ENCODE data around the gene OBSCN. TPM values are rescaled to one million over a fixed set of nuclear protein-coding genes. Genes with fewer than 3 reads are reported as not detected.
"Not testable (repeated sequence)": the region's sequence is repeated elsewhere in the genome, so short reads cannot be mapped to it uniquely, and the experiment has no call there.

The OBSCN gene
- total RNA-seq, 1 donor from 2014 or later = 1.5 TPM

GRCh38 chr1:228249513-228250305, 41.9 kb downstream of the OBSCN start:
- no peak for DNase-seq (ENCODE audit: extremely low read depth, low read depth, low spot score)

GRCh38 chr1:228252476-228252875, 44.6 kb downstream of the OBSCN start:
- not testable (repeated sequence) for DNase-seq (ENCODE audit: extremely low read depth, low read depth, low spot score)

- DNase-seq (ENCODE audit: extremely low read depth, low read depth, low spot score) = no peak
Observed at GRCh38 chr1:228256626-228257375, 49.0 kb downstream of the OBSCN start.

GRCh38 chr1:228258486-228258885, 50.6 kb downstream of the OBSCN start:
- no peak for DNase-seq (ENCODE audit: extremely low read depth, low read depth, low spot score)

GRCh38 chr1:228259368-228259894, 51.6 kb downstream of the OBSCN start:
- DNase-seq (ENCODE audit: extremely low read depth, low read depth, low spot score) = no peak

GRCh38 chr1:228259951-228260350, 52.1 kb downstream of the OBSCN start:
- no peak for DNase-seq (ENCODE audit: extremely low read depth, low read depth, low spot score)

GRCh38 chr1:228261706-228262105, 53.9 kb downstream of the OBSCN start:
- no peak for DNase-seq (ENCODE audit: extremely low read depth, low read depth, low spot score)

- no peak for DNase-seq (ENCODE audit: extremely low read depth, low read depth, low spot score)
Observed at GRCh38 chr1:228262475-228262874, 54.6 kb downstream of the OBSCN start.

GRCh38 chr1:228263636-228264035, 55.8 kb downstream of the OBSCN start:
- DNase-seq (ENCODE audit: extremely low read depth, low read depth, low spot score) = no peak

- DNase-seq (ENCODE audit: extremely low read depth, low read depth, low spot score) = no peak
Observed at GRCh38 chr1:228264090-228264829, 56.4 kb downstream of the OBSCN start.

- no peak for DNase-seq (ENCODE audit: extremely low read depth, low read depth, low spot score)
Observed at GRCh38 chr1:228265167-228265566, 57.3 kb downstream of the OBSCN start.

- DNase-seq (ENCODE audit: extremely low read depth, low read depth, low spot score) = no peak
Observed at GRCh38 chr1:228267962-228268880, 60.4 kb downstream of the OBSCN start.

- no peak for DNase-seq (ENCODE audit: extremely low read depth, low read depth, low spot score)
Observed at GRCh38 chr1:228268881-228269265, 61.0 kb downstream of the OBSCN start.

GRCh38 chr1:228269431-228269830, 61.6 kb downstream of the OBSCN start:
- not testable (repeated sequence) for DNase-seq (ENCODE audit: extremely low read depth, low read depth, low spot score)

- DNase-seq (ENCODE audit: extremely low read depth, low read depth, low spot score) = peak; percentile 55
Observed at GRCh38 chr1:228270032-228270431, 62.2 kb downstream of the OBSCN start.

GRCh38 chr1:228271701-228272251, 63.9 kb downstream of the OBSCN start:
- no peak for DNase-seq (ENCODE audit: extremely low read depth, low read depth, low spot score)

- DNase-seq (ENCODE audit: extremely low read depth, low read depth, low spot score) = no peak
Observed at GRCh38 chr1:228272331-228272791, 64.5 kb downstream of the OBSCN start.

GRCh38 chr1:228272831-228273571, 65.2 kb downstream of the OBSCN start:
- DNase-seq (ENCODE audit: extremely low read depth, low read depth, low spot score) = no peak

All from glomerular endothelial cell (primary cell).